Spinal cord (tissue), 10 donors: Measurements from ENCODE around the gene C8A. TPM values are rescaled to one million over a fixed set of nuclear protein-coding genes. Genes with fewer than 3 reads are reported as not detected.

Experiments used
- DNase-seq, 6 donors: peaks; one replicate each; pipeline versions ENCODE4 v3.0.0 to v3.0.0-alpha.2; 2013 to 2015; ENCODE audit warnings: low spot score in 6 of 6, low read depth in 4 of 6
- H3K27ac ChIP-seq: one replicate; pipeline ENCODE4 v1.5.1; 2013; ENCODE audit warnings: low read depth, low read length, control low read depth
- H3K27me3 ChIP-seq: one replicate; pipeline ENCODE4 v1.6.1; 2013; ENCODE audit warnings: low read length; ENCODE audit not compliant: control insufficient read depth, insufficient read depth
- H3K36me3 ChIP-seq: one replicate; pipeline ENCODE4 v1.6.1; 2013; ENCODE audit warnings: low read length; ENCODE audit not compliant: control insufficient read depth, insufficient read depth
- H3K4me1 ChIP-seq: one replicate; pipeline ENCODE4 v1.6.1; 2013; ENCODE audit warnings: low read length; ENCODE audit not compliant: control insufficient read depth, insufficient read depth
- H3K4me3 ChIP-seq: one replicate; pipeline ENCODE4 v1.5.1; 2013; ENCODE audit warnings: low read depth, low read length, control low read depth
- H3K9me3 ChIP-seq: one replicate; pipeline ENCODE4 v1.6.1; 2013; ENCODE audit warnings: low read length; ENCODE audit not compliant: control insufficient read depth, insufficient read depth
- WGBS: methylation state at CpG from one replicate; pipeline ENCODE4 v1.1.5; 2013; ENCODE audit warnings: missing lambda C conversion rate; ENCODE audit not compliant: insufficient coverage; 5-methylcytosine and 5-hydroxymethylcytosine counted together
- polyA plus RNA-seq, 2 donors: library from polyadenylated mRNA; unstranded; fragments of 120-200 nt; gene quantifications; one replicate each; pipeline ENCODE4 v1.2.1, GENCODE V29; 2013; ENCODE audit not compliant: insufficient read length in 2 of 2
- total RNA-seq, 2 donors: library from RNA; depleted of rRNA in 1 of 2; stranded (reverse); fragments of 120-200 nt in 1 of 2; fragments of >200 nt in 1 of 2; gene quantifications; one replicate each; pipeline versions ENCODE4 v1.2.3 to v1.2.4, GENCODE V29; 2013 to 2014
- donor health status: healthy.

Gene C8A
- total and polyA plus RNA-seq, 4 donors, result 0.06 TPM; not detected in 3

DNA sequence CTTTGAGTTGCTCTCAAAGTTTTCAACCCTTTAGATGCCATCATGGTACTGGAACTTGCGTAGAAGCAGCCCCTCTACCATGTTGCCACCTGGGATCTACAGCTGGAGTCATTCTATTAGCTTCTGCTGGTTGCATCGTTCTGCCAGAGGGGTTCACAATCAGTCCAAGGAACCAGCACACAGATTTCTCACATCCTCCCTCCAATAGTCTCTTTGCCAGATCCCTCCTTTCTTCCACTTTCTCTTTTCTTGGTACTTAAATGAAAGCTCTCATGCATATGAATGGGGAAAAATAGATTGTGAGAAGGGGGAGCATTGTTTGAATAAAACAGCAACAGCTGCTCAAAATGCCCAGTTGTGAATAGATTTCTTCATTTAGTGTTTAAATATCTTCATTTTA lies 4.2 kb upstream of the C8A start:
- DNase-seq, result peak in 1 of 6 donors; percentile 59
- H3K4me1 ChIP-seq, result peaks cover 8% of the 10 kb centered on the region
- H3K27ac ChIP-seq, result no peak overlapping the region
- no peaks in the 10 kb centered on the region for H3K36me3 ChIP-seq
- 33% methylated on average over 2 of the region's 2 CpGs for WGBS
- H3K27me3 ChIP-seq, result peaks cover 2% of the 10 kb centered on the region
- no peaks in the 10 kb centered on the region for H3K9me3 ChIP-seq
- H3K4me3 ChIP-seq, result no peak overlapping the region

DNA sequence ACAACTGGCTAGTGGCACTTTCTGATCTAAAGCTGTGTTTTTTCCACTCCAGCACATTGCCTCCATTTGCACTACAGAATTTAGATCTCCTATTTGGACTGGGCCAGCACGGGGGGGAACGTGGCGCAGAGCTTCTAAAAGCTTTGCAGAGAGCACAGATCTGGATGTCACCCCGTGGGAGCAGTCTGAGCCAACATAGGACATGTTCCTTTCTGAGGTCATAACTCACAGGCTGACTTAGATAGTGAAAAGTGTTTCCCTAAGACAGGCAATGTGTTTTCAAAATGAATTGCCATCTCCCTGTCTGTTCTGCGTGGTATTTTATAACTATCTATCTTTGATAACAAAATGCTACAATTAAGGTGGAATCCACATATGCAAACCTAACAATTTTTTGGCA lies 3.7 kb upstream of the C8A start:
- Histone ChIP-seq H3K4me1 (peaks cover 8% of the 10 kb centered on the region), H3K36me3 (no peaks in the 10 kb centered on the region), H3K27ac (no peak overlapping the region), H3K9me3 (no peaks in the 10 kb centered on the region), H3K27me3 (peaks cover 2% of the 10 kb centered on the region), H3K4me3 (no peak overlapping the region)
- 72% methylated on average over 3 of the region's 5 CpGs for WGBS
- DNase-seq, result peak in 1 of 6 donors; percentile 22

DNA sequence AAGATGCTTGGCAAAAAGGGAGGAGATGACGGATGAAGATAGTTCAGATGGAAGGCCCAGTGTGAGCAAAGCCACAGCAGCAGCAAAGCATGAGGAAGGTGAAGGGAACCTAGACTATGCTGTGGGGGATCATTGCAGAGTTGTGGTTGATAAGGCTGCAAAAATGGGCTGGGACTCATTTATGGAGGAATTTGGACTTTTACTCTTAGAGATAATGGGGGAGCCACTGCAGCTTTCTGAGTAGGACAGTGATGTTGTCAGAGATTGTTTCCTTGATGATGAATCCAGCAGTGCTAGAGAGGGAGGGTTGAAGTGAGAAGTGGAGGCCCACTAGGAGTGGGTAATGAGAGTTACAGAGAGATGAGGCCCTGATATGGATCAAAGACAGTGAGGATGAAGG lies 2.1 kb upstream of the C8A start:
- no peaks in the 10 kb centered on the region for H3K36me3 ChIP-seq
- H3K9me3 ChIP-seq, result no peaks in the 10 kb centered on the region
- H3K27ac ChIP-seq, result no peak overlapping the region
- no peak overlapping the region for H3K4me3 ChIP-seq
- DNase-seq, result no peak
- 0% methylated on average over 1 of the region's 1 CpG for WGBS
- H3K4me1 ChIP-seq, result peaks cover 8% of the 10 kb centered on the region
- H3K27me3 ChIP-seq, result peaks cover 2% of the 10 kb centered on the region

DNA sequence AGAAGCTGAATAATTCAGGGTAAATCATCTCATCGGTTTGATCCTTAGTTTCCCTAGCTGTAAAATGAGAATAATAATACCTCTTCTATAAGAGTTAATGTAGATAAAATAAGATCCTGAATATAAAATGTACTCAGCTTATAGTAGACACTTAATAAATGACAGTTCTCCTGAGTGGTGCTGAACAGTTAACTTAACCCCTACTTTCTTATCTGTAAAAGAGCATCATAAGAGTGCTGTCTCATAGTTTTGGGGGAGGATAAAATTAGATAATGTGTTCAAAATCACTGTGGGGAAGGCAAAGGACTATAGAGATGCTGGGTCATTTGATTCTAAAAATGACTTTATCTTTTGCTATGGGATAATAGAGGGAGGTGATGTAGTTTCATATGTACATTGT lies 593 bp downstream of the C8A start:
- Histone ChIP-seq H3K4me1 (no peaks in the 10 kb centered on the region), H3K9me3 (no peaks in the 10 kb centered on the region), H3K27ac (no peak overlapping the region), H3K27me3 (peaks cover 2% of the 10 kb centered on the region), H3K4me3 (no peak overlapping the region), H3K36me3 (no peaks in the 10 kb centered on the region)
- WGBS, result no CpG with 5 or more reads among the region's 1 CpG
- no peak for DNase-seq

DNA sequence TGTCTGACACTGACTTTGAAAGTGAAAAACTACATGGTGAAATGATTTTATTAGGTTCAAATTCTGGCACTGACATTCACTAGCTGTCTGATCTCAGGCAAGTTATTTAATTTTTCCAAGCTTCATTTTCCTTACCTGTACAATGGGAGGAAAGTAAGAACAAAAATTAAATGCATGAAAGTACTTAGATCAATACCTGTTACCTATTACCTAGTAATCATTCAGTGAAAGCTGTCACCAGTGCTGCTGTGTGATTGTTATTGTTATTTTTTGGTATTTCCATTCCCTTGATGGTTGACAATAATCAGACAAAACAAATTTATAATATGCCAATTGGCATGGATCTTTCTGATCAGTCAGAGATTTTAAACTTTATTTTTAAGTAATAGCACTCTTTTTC lies 1.6 kb downstream of the C8A start:
- Histone ChIP-seq H3K27ac (no peak overlapping the region), H3K27me3 (peaks cover 2% of the 10 kb centered on the region), H3K4me1 (no peaks in the 10 kb centered on the region), H3K9me3 (no peaks in the 10 kb centered on the region), H3K36me3 (no peaks in the 10 kb centered on the region), H3K4me3 (no peak overlapping the region)
- DNase-seq, result no peak

DNA sequence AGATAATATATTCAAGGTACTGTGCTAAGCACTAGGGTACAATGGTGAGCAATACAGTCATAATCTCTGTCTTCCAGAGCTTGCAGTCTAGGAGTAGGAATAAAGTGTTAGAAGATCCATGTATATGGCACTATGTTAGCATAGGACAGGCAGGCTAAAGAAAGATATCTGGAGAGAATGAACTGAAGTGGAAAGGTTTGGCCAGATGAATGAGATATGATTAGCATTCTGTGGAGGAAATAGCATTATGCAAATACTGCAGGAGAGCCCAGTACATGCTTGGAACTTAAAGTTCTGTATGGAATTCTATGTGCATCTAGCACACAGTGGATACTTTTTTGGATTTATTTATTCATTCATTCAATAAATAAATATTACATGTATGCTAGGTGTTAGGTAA lies 4.7 kb downstream of the C8A start:
- Histone ChIP-seq H3K36me3 (no peaks in the 10 kb centered on the region), H3K4me1 (no peaks in the 10 kb centered on the region), H3K4me3 (no peak overlapping the region), H3K27ac (no peak overlapping the region), H3K9me3 (no peaks in the 10 kb centered on the region), H3K27me3 (peaks cover 2% of the 10 kb centered on the region)
- no peak for DNase-seq

DNA sequence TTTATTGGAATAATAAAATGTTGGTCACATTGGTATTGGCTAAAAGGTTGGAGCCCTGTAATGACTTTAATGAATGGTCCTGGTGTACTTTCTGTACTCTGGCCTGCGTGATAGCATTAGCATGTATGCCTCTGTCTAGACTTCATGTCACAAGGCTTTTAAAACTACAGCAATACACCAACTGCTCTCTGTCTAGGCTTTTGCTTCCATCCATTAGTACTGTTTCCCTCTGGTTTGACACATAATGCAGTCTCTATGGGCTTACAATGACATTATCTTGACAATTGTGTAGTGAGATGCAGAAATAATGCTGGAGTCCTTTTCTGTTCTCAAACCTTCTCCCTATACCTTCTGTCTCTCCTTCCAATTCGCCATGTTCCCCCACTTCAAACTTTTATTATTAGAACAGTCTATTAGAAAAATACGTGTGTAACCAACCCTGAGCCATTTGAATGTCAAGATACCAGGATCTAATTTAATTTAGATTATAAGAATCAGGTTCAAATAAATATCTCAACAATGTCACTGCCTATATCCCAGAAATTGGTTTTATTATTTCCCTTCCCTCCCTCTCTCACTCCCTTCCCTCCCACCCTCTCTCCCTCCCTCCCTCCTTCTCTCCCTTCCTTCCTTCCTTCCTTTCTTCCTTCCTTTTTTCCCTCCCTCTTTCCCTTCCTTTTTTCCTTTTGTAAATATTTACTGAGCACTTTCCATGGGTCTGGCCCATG lies 8.8 kb downstream of the C8A start:
- Histone ChIP-seq H3K36me3 (no peaks in the 10 kb centered on the region), H3K27ac (no peak overlapping the region), H3K4me1 (no peaks in the 10 kb centered on the region), H3K9me3 (no peaks in the 10 kb centered on the region), H3K4me3 (no peak overlapping the region), H3K27me3 (no peaks in the 10 kb centered on the region)
- DNase-seq, result no peak
- WGBS, result no CpG with 5 or more reads among the region's 3 CpGs

DNA sequence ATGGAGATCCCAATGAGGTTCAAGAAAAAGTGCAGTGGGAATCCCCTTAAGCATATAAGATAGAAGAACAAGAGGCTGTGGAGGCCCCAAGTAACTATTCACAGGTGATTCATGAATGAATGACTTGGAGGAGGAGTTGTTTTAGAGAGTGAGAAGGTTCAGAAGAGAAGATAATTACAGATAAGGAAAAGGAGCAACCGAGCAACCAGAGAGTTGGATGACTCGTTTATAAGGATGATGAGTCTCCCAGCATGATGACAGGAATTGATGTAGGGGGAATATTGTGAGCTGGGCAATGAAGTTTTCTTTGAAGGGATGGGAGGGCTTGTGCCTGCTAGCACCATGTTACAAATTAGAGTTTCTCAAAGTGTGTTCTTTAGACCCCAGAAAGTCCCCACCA lies 9.8 kb downstream of the C8A start:
- Histone ChIP-seq H3K27ac (no peak overlapping the region), H3K4me1 (no peaks in the 10 kb centered on the region), H3K36me3 (no peaks in the 10 kb centered on the region), H3K4me3 (no peak overlapping the region), H3K27me3 (no peaks in the 10 kb centered on the region), H3K9me3 (no peaks in the 10 kb centered on the region)
- WGBS, result 83% methylated on average over 2 of the region's 2 CpGs
- DNase-seq, result no peak

DNA sequence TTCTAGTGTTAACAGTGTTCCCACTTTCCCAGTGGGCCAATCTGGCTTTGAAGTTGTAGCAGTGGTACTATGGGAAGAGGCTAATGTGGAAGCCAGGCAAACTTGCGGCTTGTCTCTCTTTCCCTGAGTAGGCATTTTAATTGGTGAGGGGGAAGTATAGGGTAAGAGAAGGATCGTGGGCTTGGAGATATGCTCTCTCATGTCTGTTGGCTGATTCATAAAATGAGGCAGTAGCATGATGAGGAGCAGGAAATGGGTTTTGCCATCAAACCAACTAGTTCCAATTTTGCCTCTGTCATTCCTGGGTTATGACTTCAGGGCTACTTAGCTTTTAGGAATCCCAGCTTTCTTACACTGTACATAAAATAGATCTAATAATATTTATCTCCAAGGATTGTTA lies 12.1 kb downstream of the C8A start:
- Histone ChIP-seq H3K4me3 (no peak overlapping the region), H3K27me3 (no peaks in the 10 kb centered on the region), H3K4me1 (no peaks in the 10 kb centered on the region), H3K9me3 (no peaks in the 10 kb centered on the region), H3K36me3 (no peaks in the 10 kb centered on the region), H3K27ac (no peak overlapping the region)
- WGBS, result 86% methylated on average over 1 of the region's 2 CpGs
- DNase-seq, result no peak

DNA sequence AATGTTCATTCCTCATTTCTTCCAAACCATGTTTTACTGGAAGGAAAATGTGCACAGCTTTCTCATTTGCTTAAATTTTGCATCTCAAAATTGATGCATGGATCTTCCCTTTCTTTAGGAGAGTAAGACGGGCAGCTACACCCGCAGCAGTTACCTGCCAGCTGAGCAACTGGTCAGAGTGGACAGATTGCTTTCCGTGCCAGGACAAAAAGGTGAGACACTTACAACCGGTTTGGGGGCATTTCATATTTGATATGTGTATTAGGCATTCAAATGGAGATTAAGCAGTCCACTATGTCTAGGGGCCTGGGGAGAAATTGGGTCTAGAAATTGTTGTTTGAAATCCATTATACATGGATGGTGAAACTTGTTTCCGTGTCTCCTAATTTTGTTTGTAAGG lies 12.9 kb downstream of the C8A start:
- no peak for DNase-seq
- no peaks in the 10 kb centered on the region for H3K4me1 ChIP-seq
- H3K36me3 ChIP-seq, result no peaks in the 10 kb centered on the region
- no peaks in the 10 kb centered on the region for H3K27me3 ChIP-seq
- H3K27ac ChIP-seq, result no peak overlapping the region
- WGBS, result 90% methylated on average over 5 of the region's 5 CpGs
- no peak overlapping the region for H3K4me3 ChIP-seq
- H3K9me3 ChIP-seq, result no peaks in the 10 kb centered on the region
